Measurements from ENCODE around the gene FAM163B.
A peak's percentile ranks its signal among the peaks of the same experiment; 100 is the strongest.

The FAM163B gene

DNA sequence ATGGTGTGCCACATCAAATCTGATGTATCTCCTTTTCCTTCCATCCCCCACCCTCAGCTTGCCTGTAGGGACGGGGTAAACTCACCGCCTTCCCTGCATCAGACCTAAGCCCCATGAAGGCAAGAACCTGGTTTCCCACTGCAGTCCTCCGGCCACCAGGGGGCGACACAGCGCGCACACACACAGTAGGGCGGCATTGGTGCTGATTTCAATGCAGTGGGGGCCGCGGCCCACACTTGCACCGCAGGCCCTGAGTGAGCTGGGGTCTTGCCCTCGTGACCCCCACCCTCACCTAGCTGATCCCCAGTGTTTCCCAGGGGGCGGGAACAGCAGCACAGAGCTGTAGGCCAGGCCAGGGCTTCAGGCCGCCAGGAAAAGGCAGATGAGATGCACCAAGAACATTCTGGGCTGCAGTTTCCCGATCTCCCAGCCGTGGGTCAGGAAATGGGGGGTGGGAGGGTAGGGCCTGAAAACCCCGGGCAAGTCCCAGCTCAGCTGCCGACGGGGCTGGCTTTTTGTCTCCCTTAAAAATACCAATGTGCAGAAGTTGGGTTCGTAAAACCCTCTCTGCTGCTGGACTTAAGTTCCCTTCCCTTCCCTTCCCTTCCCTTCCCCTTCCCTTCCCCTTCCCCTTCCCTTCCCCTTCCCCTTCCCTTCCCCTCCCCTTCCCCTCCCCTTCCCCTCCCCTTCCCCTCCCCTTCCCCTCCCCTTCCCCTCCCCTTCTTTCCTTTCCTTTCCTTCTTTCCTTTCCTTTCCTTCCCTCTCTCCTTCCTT lies 19.5 kb downstream of the FAM163B start:
- H3K4me3 ChIP-seq (replicated peaks; ENCODE audit: low read depth, low read length), result no peak overlapping the region
- no peak for DNase-seq (ENCODE audit: low read depth)
- TF ChIP-seq, protein P1, sequence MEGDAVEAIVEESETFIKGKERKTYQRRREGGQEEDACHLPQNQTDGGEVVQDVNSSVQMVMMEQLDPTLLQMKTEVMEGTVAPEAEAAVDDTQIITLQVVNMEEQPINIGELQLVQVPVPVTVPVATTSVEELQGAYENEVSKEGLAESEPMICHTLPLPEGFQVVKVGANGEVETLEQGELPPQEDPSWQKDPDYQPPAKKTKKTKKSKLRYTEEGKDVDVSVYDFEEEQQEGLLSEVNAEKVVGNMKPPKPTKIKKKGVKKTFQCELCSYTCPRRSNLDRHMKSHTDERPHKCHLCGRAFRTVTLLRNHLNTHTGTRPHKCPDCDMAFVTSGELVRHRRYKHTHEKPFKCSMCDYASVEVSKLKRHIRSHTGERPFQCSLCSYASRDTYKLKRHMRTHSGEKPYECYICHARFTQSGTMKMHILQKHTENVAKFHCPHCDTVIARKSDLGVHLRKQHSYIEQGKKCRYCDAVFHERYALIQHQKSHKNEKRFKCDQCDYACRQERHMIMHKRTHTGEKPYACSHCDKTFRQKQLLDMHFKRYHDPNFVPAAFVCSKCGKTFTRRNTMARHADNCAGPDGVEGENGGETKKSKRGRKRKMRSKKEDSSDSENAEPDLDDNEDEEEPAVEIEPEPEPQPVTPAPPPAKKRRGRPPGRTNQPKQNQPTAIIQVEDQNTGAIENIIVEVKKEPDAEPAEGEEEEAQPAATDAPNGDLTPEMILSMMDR (IDR thresholded peaks at IDR 0.05; ENCODE audit: low read length, missing control alignments), result peak; percentile 40

DNA sequence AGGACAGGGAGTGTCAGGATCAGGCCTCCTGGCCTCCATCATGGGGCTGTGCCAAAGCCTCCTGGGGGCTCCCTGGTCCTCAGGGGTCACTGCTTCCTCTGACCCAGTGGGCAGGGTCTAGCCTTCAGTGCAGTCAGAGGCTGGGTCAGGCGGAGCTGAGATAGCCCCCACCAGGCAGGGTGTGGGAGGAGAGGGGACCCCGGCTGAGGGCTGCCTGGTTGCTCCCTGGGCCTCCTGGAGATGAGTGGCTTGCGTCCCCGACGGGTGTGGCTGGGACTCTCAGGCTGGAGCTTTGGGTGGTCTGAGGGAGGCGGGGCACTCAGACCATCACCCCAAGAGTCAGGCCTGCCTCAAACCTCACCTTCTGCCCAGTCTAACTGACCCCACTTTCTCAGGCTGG lies 21.7 kb downstream of the FAM163B start:
- TF ChIP-seq, protein P1 (IDR thresholded peaks at IDR 0.05; ENCODE audit: low read length, missing control alignments), result no peak
- DNase-seq (ENCODE audit: low read depth), result no peak
- H3K4me3 ChIP-seq (replicated peaks; ENCODE audit: low read depth, low read length), result no peak overlapping the region

DNA sequence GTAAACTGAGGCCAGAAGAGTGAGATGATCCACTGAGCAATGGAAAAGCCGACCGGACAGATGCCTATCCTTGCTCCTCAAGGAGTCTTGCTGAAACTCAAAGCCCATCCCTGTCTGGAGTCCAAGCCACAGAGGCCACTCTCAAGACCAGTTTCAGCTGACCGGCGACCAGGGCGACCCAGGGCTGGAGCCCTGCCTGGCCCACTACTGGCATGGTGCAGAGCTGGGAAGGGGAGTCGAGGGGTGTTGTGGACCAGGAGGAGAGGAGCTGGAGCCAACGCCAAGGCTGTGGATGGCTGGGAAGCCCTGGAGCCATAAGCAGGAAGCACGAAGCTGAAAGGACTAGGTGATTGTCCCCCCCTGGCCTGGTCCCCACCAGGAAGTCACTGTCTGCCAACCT lies 22.1 kb downstream of the FAM163B start:
- no peak overlapping the region for H3K4me3 ChIP-seq (replicated peaks; ENCODE audit: low read depth, low read length)
- TF ChIP-seq, protein P1 (IDR thresholded peaks at IDR 0.05; ENCODE audit: low read length, missing control alignments), result no peak
- no peak for DNase-seq (ENCODE audit: low read depth)

GRCh38 chr9:133585481-133586351 lies 23.5 kb downstream of the FAM163B start:
- H3K4me3 ChIP-seq (replicated peaks; ENCODE audit: low read depth, low read length), result no peak overlapping the region
- no peak for DNase-seq (ENCODE audit: low read depth)

DNA sequence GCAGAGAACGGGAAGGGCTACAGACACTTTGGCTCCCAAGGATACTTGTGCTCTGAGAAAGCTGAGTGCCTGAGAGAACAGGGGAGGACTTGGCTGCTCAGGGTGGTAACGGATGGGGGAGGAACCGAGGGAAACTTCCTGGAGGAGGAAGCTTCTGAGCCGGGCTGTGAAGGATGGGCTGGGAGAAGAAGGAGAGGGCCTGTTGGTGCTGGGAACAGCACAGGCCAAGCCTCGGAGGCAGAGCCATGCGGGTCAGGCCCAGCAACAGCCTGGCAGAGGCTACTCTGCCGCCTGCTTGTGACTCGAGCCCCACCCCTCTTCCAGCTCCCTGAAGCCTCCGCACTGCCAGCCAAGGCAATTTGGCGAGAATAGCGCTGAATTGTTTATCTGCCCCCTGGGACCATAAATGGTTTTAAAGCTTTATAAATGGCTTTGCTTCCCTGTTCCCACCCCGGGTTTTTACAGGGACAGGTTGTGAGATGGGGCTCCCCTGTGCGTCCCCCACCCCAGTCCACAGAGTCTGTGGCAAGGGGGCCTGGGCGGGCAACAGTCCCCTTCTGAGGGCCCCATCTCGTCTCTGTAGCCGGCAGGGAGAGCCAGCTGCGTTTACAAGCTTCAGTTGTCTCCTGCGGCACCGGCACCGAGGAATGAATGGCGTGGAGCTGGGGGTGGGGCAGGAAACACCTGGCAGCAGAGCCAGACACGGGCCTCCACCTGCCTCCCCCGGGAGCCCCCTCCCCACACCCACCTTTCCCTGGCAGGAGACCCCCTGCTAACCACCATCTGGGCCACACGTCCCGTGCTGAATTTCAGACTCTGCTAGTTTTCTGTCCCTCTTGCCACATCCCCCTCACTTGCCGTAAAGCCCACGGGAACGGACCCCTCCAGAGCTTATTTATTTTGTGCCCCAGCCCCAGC lies 24.4 kb downstream of the FAM163B start:
- TF ChIP-seq, protein P1 (IDR thresholded peaks at IDR 0.05; ENCODE audit: low read length, missing control alignments), result no peak
- DNase-seq (ENCODE audit: low read depth), result peak; percentile 44
- no peak overlapping the region for H3K4me3 ChIP-seq (replicated peaks; ENCODE audit: low read depth, low read length)

More at GRCh38 chr9:133585481-133586351, 23.5 kb downstream of the FAM163B start:
- TF ChIP-seq, protein P1 (IDR thresholded peaks at IDR 0.05; ENCODE audit: low read length, missing control alignments), result no peak

- no peak overlapping the region for H3K4me3 ChIP-seq (replicated peaks; ENCODE audit: low read depth, low read length)
- DNase-seq (ENCODE audit: low read depth), result no peak
- TF ChIP-seq, protein P1 (IDR thresholded peaks at IDR 0.05; ENCODE audit: low read length, missing control alignments), result no peak
Measured at GRCh38 chr9:133584167-133584558, 25.0 kb downstream of the FAM163B start.

Measured in fibroblast of pulmonary artery (primary cell).